ENCODE measurements around the gene ZNF143.
"Not testable (repeated sequence)": the region's sequence is repeated elsewhere in the genome, so short reads cannot be mapped to it uniquely, and the experiment has no call there.

The ZNF143 gene

DNA sequence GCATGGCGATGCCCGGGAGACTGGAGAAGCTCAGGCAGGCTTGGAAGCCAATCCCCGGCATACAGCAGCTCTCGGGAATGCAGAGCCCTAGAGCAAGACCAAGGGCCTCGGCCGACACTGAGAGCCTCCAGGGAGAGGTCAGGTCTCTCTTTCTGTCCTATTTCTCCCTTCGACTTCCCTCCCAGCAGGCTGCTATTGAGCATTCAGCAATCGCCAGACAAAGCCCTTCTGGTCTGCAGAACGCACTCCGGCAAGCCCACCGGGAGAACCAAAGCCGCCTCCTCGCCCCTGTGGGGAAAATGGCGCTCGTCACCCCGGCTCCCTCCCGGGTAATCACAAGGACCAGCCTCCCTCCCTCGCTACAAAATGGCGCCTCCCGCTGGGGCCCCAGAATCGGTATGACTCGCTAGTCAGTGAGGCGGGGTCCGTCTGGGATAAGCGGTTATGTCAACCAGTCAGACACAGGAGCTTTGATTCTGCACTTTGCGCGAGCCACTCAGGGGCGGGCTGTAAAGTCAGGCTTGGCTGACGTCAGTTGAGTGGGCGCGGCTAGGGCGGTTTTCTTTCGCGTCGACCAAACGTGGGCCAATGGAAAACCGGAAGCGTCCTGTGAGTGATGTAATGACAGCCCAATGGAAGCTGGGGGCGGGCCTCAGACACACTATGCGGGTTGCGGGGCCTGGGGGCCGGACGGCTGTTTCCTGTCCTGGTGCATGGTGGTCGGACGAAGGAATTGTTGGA, at the start of gene ZNF143:
Gene ZNF143 (plus strand): TSS at position 691 of the 741 bp plus-strand sequence. CDS start 10,297 bp downstream, outside the sequence.
- peak; percentile 98 for DNase-seq

DNA sequence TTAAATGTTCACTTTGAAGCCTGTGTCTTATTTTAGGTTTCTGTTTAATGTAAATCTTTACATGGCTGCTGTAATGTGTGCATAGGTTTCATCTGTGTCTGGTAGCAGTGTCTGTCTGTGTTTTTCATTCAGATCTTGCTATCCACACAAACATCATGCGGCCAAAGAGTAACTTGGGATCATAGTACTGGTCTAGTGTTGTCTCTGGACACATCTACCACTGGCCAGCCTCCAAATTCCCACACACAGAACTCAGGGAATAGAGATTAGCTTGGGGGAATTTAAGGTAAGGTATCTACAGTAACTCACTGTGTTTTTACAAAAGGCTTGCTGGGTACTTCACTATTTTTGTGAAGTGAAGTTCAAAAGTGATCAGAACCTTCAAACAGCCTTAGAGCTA, 32.1 kb upstream of the ZNF143 start:
- no peak for DNase-seq

DNA sequence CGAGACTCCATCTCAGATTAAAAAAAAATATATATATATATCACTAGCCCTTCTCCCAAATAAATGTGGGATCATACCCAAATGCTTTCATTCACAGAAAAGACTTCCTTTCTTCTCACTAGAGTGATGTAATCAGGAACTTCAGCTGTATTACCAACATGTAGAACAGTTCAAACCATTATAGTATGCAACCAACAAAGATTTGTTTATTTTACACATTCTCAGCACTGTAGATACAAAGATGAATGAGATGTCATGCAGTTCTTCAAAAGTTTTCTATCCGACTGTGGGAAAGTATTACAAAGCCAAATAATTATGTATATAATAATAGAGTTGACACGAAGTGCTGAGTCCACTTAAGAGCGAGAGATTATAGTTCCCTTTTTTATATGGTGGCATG, 22.2 kb upstream of the ZNF143 start:
- no peak for DNase-seq

DNA sequence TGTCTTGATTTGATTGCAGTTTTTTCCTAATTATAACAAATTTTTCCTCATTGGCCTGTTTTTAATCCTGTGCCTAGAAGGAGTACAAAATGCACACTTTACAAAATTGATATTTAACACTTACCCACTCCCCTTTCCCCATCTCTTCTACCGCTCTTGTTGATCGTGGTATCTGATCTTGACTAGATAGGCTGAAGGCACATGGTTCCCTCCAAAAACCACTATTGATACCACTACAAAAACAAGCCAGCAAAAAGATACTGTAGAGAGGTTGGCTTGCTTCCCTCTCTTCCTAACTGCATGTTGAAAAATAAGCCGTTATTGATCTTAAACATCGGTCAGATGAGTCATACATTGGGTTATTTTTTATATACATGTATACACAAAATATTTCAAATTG, 14.6 kb upstream of the ZNF143 start:
- no peak for DNase-seq

DNA sequence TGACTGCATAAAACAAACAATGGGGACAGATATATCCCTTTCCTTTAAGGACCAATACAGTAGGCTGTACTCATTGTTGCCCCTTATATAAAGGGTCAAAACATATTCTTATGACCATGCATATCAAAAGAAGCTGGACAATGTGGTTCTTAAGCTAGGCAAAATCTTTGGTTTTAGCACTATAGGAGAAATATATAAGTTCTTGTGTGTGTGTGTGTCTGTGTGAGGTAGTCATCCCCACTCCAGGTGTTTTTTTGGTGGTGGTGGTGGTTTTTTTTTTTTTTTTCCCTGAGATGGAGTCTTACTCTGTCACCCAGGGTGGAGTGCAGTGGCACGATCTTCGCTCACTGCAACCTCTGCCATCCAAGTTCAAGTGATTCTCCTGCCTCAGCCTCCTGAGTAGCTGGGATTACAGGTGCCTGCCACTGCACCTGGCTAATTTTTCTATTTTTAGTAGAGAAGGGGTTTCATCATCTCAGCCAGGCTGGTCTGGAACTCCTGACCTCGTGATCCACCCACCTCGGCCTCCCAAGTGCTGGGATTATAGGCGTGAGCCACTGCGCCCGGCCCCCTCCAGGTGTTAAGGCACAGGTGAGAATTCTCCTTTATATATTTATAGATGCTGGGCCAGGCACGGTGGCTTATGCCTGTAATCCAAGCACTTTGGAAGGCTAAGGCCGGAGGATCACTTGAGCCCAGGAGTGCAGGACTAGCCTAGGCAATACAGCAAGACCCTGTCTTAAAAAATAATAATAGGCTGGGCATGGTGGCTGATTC, 12.0 kb upstream of the ZNF143 start:
- no peak for DNase-seq

DNA sequence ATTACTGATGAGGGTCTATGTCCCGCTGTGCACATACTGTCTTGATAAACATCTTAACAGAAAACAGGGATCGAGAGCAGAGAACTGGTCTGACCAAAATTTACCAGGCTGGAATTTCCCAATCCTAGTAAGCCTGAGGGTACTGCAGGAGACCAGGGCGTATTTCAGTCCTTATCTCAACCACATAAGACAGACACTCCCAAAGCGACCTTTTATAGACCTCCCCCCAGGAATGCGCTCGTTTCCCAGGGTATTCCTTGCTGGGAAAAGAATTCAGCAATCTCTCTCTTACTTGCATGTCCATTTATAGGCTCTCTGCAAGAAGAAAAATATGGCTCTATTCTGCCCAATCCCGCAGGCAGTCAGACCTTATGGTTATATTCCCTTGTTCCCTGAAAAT, 8.8 kb upstream of the ZNF143 start:
- DNase-seq, result not testable (repeated sequence)

DNA sequence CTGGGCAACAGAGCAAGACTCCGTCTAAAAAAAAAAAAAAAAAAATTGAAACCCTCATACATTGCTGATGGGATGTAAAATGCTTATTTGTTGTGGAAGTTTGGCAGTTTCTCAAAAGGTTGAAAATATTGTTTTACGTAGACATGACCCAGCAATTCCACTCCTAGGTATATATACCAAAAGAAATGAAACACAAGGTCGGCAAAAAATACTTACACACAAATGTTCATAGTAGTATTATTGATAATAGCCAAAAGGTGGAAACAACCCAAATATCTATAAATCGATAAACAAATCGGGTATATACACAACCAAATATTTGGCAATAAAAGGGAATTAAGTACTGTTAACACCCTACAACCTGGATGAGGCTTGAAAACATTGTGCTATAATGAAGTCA, 5.1 kb upstream of the ZNF143 start:
- DNase-seq, result no peak

DNA sequence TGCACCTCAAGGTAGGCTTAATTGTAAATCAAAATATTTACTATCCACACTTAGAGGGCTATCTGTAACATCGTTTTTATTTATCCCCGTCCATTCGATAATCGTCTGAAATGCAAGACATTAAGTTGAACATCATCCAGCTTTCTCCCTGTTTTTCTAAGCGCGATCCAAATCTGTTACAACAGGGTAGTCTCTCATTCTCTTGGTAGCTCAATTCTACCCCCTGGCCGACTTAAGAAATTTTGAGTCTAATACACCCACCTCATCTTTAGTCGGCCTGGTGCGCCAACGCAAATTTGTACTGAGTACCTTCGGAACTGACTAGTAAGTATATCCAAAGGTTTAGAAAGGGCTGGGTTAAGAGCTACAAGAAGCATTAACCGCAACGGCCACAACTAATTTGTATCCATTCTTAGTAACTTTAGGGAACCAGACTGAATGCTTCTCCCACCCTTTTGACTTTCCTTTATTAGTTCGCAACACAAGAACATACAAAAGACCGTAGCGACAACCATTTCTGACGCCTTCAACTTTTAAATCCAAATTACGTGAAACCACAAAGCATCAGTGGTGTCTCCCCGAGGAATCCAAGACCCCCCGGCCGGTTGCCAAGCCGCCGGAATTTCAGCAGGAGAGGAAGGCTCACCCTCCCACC, 1.0 kb upstream of the ZNF143 start:
- DNase-seq, result no peak

DNA sequence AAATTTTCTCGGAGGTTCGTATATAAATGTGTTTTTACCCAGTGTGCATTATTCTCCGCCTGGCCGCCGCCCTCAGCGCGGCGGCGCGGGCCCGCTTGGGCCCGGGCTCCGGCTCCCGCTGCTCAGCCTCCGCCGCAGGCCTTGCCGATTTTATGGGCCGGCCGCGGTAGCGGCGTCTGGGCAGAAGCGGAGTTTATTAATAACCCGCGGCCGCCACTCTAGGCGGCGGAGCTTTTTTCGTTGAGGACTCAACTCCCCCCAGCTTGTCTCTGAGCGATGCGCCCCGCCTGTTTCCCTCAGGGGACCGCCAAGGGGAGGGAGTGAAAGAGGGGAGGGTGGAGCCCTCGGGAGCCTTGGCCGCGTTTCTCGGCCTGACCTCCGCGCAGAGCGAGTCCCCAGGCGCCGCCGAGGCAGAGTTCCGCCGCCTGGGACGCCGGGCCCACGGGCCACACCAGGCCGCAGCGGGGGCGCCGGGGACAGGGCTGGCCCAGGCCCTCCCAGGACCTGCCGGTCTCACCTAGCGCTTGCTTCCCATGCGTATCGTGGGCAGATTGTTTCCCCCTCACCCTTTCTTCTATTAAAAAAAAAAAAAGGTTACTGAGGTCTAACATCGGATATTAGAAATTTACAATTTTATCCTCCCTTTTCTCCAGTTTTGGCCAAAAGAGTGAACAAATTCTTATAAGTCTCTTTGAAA, 399 bp downstream of the ZNF143 start:
- peak; percentile 74 for DNase-seq

DNA sequence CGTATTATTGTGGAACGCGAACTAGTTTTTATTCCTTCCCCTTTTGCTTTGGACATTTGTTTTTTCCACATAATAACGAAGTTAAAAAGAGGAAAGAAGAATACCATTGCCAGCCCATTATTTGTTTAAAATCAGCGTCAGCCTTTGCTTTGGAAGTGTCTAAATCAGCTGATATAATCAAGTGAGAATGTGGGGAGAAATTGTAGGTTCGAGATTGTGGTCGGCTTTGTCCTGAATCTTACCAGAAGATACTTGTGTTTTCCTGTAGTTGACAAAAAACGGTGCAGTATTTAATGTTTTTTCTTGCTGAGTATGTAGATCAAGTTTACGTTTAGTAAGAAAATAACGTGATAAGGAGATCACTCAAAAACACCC, 935 bp downstream of the ZNF143 start:
- no peak for DNase-seq

DNA sequence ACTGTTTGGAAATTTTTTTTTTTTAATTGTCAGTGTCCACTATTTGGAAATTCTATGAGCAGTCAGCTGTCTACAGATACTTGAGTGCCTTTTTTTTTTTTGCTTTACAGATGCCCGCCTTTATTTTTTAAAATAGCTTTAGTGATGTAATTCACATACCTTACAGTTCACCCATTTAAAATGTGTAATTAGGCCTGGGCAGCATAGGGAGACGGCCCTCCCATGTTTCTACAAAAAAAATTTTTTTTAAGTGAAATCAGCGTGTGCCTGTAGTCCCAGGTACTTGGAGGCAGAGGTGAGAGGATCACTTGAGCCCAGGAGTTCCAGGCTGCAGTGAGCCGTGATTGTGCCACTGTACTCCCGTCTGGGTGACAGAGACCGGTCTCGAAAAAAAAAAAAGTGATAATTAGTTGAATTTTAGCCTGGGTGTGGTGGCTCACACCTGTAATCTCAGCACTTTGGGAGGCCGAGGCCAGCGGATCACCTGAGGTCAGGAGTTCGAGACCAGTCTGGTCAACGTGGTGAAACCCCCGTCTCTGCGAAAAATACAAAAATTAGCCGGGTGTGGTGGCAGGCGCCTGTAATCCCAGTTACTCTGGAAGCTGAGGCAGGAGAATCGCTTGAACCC, 1.5 kb downstream of the ZNF143 start:
- no peak for DNase-seq

DNA sequence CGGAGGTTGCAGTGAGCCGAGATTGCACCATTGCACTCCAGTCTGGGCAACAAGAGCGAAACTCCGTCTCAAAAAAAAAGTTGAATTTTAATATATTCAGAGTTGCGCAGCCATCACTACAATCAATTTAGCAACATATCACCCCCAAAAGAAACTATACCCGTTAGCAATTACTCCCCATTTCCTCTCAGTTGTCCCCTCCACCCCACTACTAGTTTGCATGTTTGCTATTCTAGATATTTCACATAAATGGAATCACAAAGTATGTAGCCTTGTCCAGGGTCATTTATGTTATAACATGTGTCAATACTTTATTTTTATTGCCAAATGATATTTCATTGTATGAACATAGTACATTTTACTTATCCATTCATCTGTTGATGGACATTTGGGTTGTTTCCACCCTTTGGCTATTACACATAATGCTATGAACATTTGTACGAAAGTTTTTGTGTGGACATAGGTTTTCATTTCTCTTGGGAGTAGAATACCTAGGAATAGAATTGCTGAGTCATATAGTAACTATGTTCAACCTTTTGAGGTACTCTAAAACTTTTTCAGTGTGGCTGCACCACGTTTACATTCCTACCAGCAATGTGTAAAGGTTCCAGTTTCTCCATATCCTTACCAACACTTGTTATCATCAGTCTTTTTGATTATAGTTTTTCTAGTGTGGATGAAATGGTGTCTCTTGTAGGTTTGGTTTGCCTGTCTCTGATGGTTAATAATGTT, 2.2 kb downstream of the ZNF143 start:
- DNase-seq, result no peak

DNA sequence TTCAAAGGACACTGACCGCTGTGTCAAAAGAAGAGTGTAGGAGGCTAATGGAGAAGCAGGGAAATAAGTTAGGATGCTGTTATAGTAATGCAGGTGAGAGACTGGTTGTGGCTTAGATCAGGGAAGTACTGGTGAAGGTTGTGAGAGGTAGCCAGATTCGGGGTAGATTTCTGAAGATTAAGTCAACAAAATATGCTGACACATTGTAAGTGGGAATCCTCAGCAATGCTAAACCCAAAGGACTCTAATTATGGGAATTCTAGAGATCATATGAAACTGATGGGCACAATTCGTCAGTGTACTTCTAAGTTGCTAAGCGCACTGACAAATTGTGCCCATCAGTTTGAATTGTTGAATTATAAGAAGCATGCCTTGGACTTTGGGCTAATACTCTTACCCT, 10.0 kb downstream of the ZNF143 start:
- DNase-seq, result no peak

DNA sequence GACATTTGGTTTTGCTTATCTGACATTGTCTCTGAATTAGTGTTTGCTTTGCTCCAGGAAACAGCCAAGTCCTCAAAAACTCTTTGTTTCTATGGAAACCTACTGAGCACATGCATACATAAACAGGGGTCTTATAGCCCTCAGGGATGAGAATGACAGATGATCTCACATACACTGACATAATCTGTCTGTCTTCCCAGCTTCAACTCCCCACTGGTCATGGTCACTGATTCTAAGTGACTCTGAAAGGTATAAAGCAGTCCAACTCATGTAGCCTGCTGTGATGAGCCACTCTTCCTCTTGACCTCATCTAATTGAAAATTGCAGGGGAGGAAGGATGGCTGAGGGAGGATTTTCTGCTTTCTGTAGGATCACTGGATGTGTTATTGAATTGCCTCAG, 12.6 kb downstream of the ZNF143 start:
- no peak for DNase-seq

DNA sequence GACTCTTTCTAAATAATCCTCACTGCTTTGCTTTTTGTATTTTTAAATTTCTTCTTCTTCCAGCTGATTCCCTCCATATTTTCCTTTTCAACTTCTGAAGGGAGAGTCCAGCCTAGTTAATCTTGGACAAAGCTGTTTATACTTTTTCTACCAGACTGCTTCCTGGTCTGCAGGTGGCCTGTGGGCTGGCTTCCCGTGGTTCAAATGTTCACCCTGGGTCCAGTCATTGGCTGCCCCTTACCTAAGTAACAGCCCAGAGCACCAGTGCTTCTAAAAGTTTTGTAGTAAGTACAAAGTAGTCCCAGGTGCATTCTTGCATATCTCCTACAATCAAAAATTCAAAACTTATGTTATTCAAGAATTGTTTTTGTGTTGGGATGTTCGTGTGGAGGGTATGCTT, 19.1 kb downstream of the ZNF143 start:
- DNase-seq, result no peak

DNA sequence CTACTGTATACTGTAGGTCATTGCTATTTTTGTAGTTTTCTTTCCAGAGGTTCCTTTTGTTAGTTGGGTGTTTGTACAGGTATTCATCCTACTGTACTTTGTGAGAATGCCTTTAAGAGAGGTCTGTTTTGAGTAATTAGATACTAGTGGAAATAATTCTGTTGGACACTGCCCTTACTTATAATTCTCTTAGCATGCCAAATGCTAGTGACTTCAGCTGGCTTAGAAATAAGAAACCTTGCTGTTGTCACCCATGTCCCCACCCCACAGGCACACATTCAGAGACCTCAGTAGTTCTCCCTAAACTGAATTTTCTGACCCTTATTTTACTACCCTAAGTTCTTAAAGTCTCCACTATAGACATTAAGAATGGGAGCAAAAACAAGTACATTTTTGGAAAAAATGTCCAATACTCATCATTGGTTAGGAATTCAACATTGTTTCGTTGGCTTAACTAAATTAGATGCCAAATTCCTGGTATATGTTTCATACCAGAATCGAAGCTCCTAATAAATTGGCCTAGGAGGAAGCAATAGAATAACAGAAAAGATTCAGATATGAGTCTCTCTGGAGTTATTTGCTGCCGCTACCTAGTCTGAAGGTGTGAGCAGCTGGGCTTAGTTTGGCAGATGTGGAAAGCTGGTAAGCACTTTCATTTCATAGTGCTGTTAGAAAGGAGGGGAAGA, 28.4 kb downstream of the ZNF143 start:
- DNase-seq, result no peak

DNA sequence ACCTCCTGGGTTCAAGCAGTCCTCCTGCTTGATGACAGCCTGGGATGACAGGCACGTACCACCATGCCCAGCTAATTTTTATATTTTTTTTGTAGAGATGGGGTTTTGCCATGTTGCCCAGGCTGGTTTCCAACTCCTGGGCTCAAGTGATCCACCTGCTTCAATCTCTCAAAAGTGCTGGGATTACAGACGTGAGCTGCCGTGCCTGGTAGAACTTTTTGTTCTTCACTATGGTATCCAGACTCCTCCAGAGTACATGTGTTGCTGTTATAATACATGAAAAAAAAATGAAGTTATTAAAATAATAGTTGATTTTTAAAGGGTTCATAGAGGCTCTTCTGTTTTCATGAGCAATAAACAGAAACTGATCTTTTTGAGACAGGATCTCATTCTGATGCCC, 29.6 kb downstream of the ZNF143 start:
- no peak for DNase-seq

DNA sequence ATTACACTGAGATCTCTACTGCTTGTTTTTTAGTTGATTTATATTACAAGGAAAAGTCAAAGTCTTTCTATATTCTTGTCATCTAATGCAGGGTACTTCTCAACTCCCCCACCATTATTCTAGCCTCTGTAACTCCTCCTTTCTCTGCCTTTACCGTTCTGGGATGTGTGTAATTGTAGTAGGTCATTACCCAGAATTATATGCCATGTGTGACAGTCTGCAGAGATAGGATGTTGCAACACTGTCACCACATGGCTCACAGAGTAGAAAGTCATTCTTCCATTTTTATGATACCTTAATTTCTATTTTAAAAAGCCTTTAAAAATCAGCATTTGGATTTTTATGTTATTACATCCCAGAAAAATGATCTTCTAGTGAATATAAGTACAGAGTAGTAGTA, 32.7 kb downstream of the ZNF143 start:
- no peak for DNase-seq

DNA sequence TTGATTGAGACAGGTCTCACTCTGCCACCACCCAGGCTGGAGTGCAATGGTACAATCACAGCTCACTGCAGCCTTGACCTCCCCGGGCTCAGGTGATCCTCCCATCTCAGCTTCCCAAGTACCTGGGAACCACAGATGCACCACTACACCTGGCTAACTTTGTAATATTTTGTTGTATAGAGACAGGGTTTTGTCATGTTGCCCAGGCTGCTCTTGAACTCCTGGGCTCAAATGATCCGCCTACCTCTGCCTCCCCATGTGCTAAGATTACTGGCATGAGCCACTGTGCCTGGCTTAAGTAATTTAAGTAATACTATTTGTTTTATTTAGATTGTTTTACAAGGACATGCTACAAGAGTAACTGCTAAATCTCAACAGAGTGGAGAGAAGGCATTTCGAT, 33.5 kb downstream of the ZNF143 start:
- no peak for DNase-seq

DNA sequence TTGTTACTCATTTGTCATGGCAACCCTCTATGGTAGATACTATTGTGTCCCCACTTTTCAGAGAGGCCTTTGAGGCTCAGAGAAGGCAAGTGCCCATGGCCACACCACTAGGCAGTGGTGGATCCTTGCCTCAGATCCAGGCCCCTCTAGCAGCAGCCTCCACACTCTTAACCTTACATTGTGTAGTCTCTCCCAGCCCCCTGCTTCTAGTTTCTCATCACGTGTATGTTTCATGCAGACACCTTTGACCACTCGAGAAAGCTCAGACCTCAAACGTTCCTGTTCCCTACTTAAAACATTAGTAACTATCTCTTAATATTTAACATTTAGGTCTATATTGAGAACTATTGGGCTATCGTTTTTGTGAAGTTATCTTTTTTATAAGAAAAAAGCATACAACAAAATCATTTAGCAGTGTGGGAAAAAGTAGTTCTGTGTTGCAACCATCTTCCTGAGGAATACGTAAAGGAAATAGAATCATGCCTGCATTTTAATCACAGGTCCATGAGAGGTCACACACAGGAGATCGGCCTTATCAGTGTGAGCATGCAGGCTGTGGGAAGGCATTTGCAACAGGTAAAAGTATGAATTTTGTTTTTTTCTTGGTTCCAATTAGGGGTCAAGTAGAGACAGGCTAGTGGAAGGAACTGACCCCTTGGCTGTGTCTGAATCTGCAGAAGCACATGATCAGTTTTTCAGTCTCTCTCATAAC, 35.1 kb downstream of the ZNF143 start:
- DNase-seq, result no peak

Measured in NCI-H510A (cell line).